ENCODE measurements around the gene ADRB1.

- TF ChIP-seq CTCF (conservative IDR thresholded peaks at IDR 0.05; ENCODE audit: low read depth, low read length) (no peak), EZH2phosphoT487 (IDR thresholded peaks at IDR 0.05; ENCODE audit: borderline replicate concordance, low read length) (no peak)
Observed at GRCh38 chr10:114052255-114052654, 8.6 kb downstream of the ADRB1 start.
